GM21528 (cell line): ENCODE data around the gene CDH18.

Experiments used
- ATAC-seq: cut with Tn5 transposase; IDR thresholded peaks from one replicate; pipeline ENCODE4 v1.9.1; 2021; ENCODE audit warnings: mild to moderate bottlenecking, moderate library complexity; ENCODE audit not compliant: unreplicated experiment, low FRiP score

The CDH18 gene

GRCh38 chr5:19751326-19751725 lies 236.7 kb downstream of the CDH18 start:
- no peak for ATAC-seq

- no peak for ATAC-seq
These were observed 242.8 kb downstream of the CDH18 start for GRCh38 chr5:19745247-19745646.

GRCh38 chr5:19739671-19740070 lies 248.3 kb downstream of the CDH18 start:
- ATAC-seq = no peak

- ATAC-seq = no peak
These were observed 253.2 kb downstream of the CDH18 start for GRCh38 chr5:19734776-19735175.

- no peak for ATAC-seq
These were observed 254.1 kb downstream of the CDH18 start for GRCh38 chr5:19733612-19734495.

- no peak for ATAC-seq
These were observed 259.4 kb downstream of the CDH18 start for GRCh38 chr5:19728571-19728970.

- no peak for ATAC-seq
These were observed 268.9 kb downstream of the CDH18 start for GRCh38 chr5:19719109-19719508.

GRCh38 chr5:19713740-19714139 lies 274.3 kb downstream of the CDH18 start:
- no peak for ATAC-seq

GRCh38 chr5:19709403-19709802 lies 278.6 kb downstream of the CDH18 start:
- ATAC-seq = no peak

- no peak for ATAC-seq
These were observed 281.2 kb downstream of the CDH18 start for GRCh38 chr5:19706776-19707175.

- no peak for ATAC-seq
These were observed 286.3 kb downstream of the CDH18 start for GRCh38 chr5:19701731-19702130.

- ATAC-seq = no peak
These were observed 292.9 kb downstream of the CDH18 start for GRCh38 chr5:19694949-19695611.

- no peak for ATAC-seq
These were observed 297.0 kb downstream of the CDH18 start for GRCh38 chr5:19690978-19691377.

GRCh38 chr5:19685473-19685872 lies 302.5 kb downstream of the CDH18 start:
- ATAC-seq = no peak

- no peak for ATAC-seq
These were observed 311.1 kb downstream of the CDH18 start for GRCh38 chr5:19676895-19677294.

- ATAC-seq = no peak
These were observed 327.3 kb downstream of the CDH18 start for GRCh38 chr5:19660679-19661078.

GRCh38 chr5:19655627-19656026 lies 332.4 kb downstream of the CDH18 start:
- ATAC-seq = no peak

GRCh38 chr5:19638461-19638860 lies 349.5 kb downstream of the CDH18 start:
- no peak for ATAC-seq

- ATAC-seq = no peak
These were observed 357.1 kb downstream of the CDH18 start for GRCh38 chr5:19630876-19631275.

GRCh38 chr5:19626211-19626610 lies 361.8 kb downstream of the CDH18 start:
- ATAC-seq = no peak

GRCh38 chr5:19625562-19625961 lies 362.4 kb downstream of the CDH18 start:
- ATAC-seq = no peak

GRCh38 chr5:19619571-19619970 lies 368.4 kb downstream of the CDH18 start:
- no peak for ATAC-seq
